Hepatocyte (in vitro differentiated cells): Measurements from ENCODE around the gene GATA2. TPM values are rescaled to one million over a fixed set of nuclear protein-coding genes. Genes with fewer than 3 reads are reported as not detected.

Experiments used
- DNase-seq: peaks from one replicate; pipeline ENCODE4 v3.0.0-alpha.2; 2016; ENCODE audit warnings: low spot score
- H2AFZ ChIP-seq: fragments of 200-600 bp; sonication (generic); 2 replicates; pipeline ENCODE4 v1.6.0; 2016; ENCODE audit warnings: antibody characterized with exemption, mild to moderate bottlenecking
- H3K27ac ChIP-seq: fragments of 200-600 bp; sonication (generic); 2 replicates; pipeline ENCODE4 v1.5.1; 2016; ENCODE audit warnings: mild to moderate bottlenecking
- H3K27me3 ChIP-seq: fragments of 200-600 bp; sonication (generic); 2 replicates; pipeline ENCODE4 v1.6.1; 2016
- H3K36me3 ChIP-seq: fragments of 200-600 bp; sonication (generic); replicated peaks from 2 replicates; pipeline ENCODE4 v1.5.1; 2016; ENCODE audit warnings: low read depth; ENCODE audit not compliant: insufficient read depth
- H3K4me1 ChIP-seq: fragments of 200-600 bp; sonication (generic); 2 replicates; pipeline ENCODE4 v1.5.1; 2016; ENCODE audit warnings: mild to moderate bottlenecking, moderate library complexity; ENCODE audit not compliant: insufficient read depth
- H3K4me2 ChIP-seq: fragments of 200-600 bp; sonication (generic); 2 replicates; pipeline ENCODE4 v1.6.0; 2016
- H3K4me3 ChIP-seq: fragments of 200-600 bp; sonication (generic); 2 replicates; pipeline ENCODE4 v1.5.1; 2016; ENCODE audit warnings: mild to moderate bottlenecking
- H3K79me2 ChIP-seq: fragments of 200-600 bp; sonication (generic); 2 replicates; pipeline ENCODE4 v1.6.0; 2017; ENCODE audit warnings: mild to moderate bottlenecking
- H3K9me2 ChIP-seq: fragments of 200-600 bp; sonication (generic); replicated peaks from 2 replicates; pipeline ENCODE4 v1.6.0; 2017; ENCODE audit warnings: mild to moderate bottlenecking; ENCODE audit not compliant: insufficient read depth
- H3K9me3 ChIP-seq: fragments of 200-600 bp; sonication (generic); 2 replicates; pipeline ENCODE4 v1.5.1; 2016; ENCODE audit warnings: low read depth, mild to moderate bottlenecking
- H4K20me1 ChIP-seq: fragments of 200-600 bp; sonication (generic); 2 replicates; pipeline ENCODE4 v1.6.0; 2016; ENCODE audit warnings: mild to moderate bottlenecking; ENCODE audit not compliant: insufficient read depth, poor library complexity, severe bottlenecking
- CTCF ChIP-seq: fragments of 200-600 bp; sonication (generic); IDR thresholded peaks from 2 replicates; pipeline ENCODE4 v1.5.1; 2016; ENCODE audit warnings: antibody characterized with exemption, mild to moderate bottlenecking; ENCODE audit not compliant: poor library complexity
- EZH2 ChIP-seq: fragments of 200-600 bp; sonication (generic); IDR thresholded peaks from 2 replicates; pipeline ENCODE4 v1.6.1; 2016; ENCODE audit warnings: antibody characterized with exemption, mild to moderate bottlenecking, borderline replicate concordance
- EZH2phosphoT487 ChIP-seq: fragments of 200-600 bp; sonication (generic); IDR thresholded peaks from one replicate; pipeline ENCODE4 v1.6.1; 2018; ENCODE audit warnings: antibody characterized with exemption, mild to moderate bottlenecking, low read depth, moderate library complexity; ENCODE audit not compliant: unreplicated experiment, severe bottlenecking
- WGBS: methylation state at CpG from one replicate; pipeline ENCODE4 v1.1.6; 2016; ENCODE audit warnings: low lambda C conversion rate; ENCODE audit errors: missing lambda C conversion rate; 5-methylcytosine and 5-hydroxymethylcytosine counted together
- polyA plus RNA-seq: library from polyadenylated mRNA; unstranded; fragments of >200 nt; fragmentation: Nextera tagmentation; extraction: Ambion mirVana; gene quantifications from 2 replicates; pipeline ENCODE4 v1.2.1, GENCODE V29; 2016
- total RNA-seq: library from RNA; depleted of rRNA; stranded (reverse); fragments of >200 nt; gene quantifications from 2 replicates; pipeline ENCODE4 v1.2.3, GENCODE V29; 2014

The GATA2 gene
- total and polyA plus RNA-seq, 2 experiments from 2014 or later = 2.4 to 2.6 TPM

DNA sequence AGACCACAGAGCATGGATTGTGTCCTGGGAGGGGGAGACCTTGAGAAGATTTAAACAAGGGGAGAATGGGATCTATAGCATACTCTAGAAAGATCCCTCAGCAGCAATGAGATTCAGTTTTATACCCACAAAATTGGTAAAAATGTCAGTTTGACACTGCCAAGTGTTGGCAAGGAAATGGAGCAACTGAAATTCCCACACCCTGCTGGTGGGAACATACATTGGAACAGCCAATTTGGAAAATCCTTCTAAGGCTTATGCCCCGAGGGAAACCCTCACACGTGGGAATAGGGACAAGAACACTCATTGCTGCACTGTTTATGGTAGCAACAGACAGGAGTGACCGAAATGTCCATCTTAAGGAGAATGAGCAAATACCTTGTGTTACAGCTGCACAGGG lies 21.3 kb downstream of the GATA2 start:
- Histone ChIP-seq H3K4me1 (no peaks in the 10 kb centered on the region), H2AFZ (no peak overlapping the region), H4K20me1 (no peaks in the 10 kb centered on the region), H3K4me3 (no peak overlapping the region), H3K36me3 (no peaks in the 10 kb centered on the region), H3K4me2 (no peak overlapping the region), H3K79me2 (no peaks in the 10 kb centered on the region), H3K9me2 (no peaks in the 10 kb centered on the region), H3K27ac (no peak overlapping the region), H3K27me3 (peaks cover 35% of the 10 kb centered on the region), H3K9me3 (no peaks in the 10 kb centered on the region)
- TF ChIP-seq EZH2 (no peak), EZH2phosphoT487 (no peak), CTCF (no peak)
- 76% methylated on average over 3 of the region's 3 CpGs for WGBS
- DNase-seq = no peak

GRCh38 chr3:128471110-128471509 lies 21.9 kb downstream of the GATA2 start:
- Histone ChIP-seq H3K27ac (no peak overlapping the region), H3K4me2 (no peak overlapping the region), H3K9me2 (no peaks in the 10 kb centered on the region), H3K4me3 (no peak overlapping the region), H3K9me3 (no peaks in the 10 kb centered on the region), H3K36me3 (no peaks in the 10 kb centered on the region), H3K27me3 (peaks cover 40% of the 10 kb centered on the region), H3K4me1 (no peaks in the 10 kb centered on the region), H3K79me2 (no peaks in the 10 kb centered on the region), H2AFZ (no peak overlapping the region), H4K20me1 (no peaks in the 10 kb centered on the region)
- WGBS = 74% methylated on average over 2 of the region's 2 CpGs
- no peak for TF ChIP-seq EZH2phosphoT487
- no peak for TF ChIP-seq EZH2
- TF ChIP-seq CTCF = no peak
- no peak for DNase-seq

- WGBS = 76% methylated on average over 13 of the region's 13 CpGs
- Histone ChIP-seq H3K9me2 (no peaks in the 10 kb centered on the region), H3K4me3 (no peak overlapping the region), H3K4me1 (no peaks in the 10 kb centered on the region), H3K27me3 (peaks cover 46% of the 10 kb centered on the region), H3K36me3 (no peaks in the 10 kb centered on the region), H4K20me1 (no peaks in the 10 kb centered on the region), H3K79me2 (no peaks in the 10 kb centered on the region), H3K4me2 (no peak overlapping the region), H3K27ac (no peak overlapping the region), H3K9me3 (no peaks in the 10 kb centered on the region), H2AFZ (no peak overlapping the region)
- DNase-seq = no peak
- no peak for TF ChIP-seq CTCF
- no peak for TF ChIP-seq EZH2
These were observed 22.7 kb downstream of the GATA2 start for GRCh38 chr3:128470134-128470899.

- Histone ChIP-seq H3K27ac (no peak overlapping the region), H3K36me3 (no peaks in the 10 kb centered on the region), H2AFZ (no peak overlapping the region), H3K27me3 (peaks cover 50% of the 10 kb centered on the region), H3K9me2 (no peaks in the 10 kb centered on the region), H4K20me1 (no peaks in the 10 kb centered on the region), H3K4me2 (no peak overlapping the region), H3K9me3 (no peaks in the 10 kb centered on the region), H3K79me2 (no peaks in the 10 kb centered on the region), H3K4me3 (no peak overlapping the region), H3K4me1 (no peaks in the 10 kb centered on the region)
- no peak for DNase-seq
- TF ChIP-seq EZH2 = no peak
- no peak for TF ChIP-seq EZH2phosphoT487
- no peak for TF ChIP-seq CTCF
- 95% methylated on average over 6 of the region's 6 CpGs for WGBS
These were observed 23.4 kb downstream of the GATA2 start for GRCh38 chr3:128469556-128469955.
